CD4-positive, alpha-beta T cell treated with Interferon gamma for 1 hour (primary cell): ENCODE measurements around the gene TAC3.
"Not testable (repeated sequence)": the region's sequence is repeated elsewhere in the genome, so short reads cannot be mapped to it uniquely, and the experiment has no call there.

Experiments used
- DNase-seq: peaks from one replicate; pipeline ENCODE4 v3.0.0-alpha.2; 2020

TAC3 gene

GRCh38 chr12:57016348-57016747, at the start of gene TAC3:
Gene TAC3, minus strand, starts transcription at chr12:57016529. Its CDS starts 732 bp downstream, at chr12:57015797.
- no peak for DNase-seq

GRCh38 chr12:57063991-57064685, 47.8 kb upstream of the TAC3 start:
- peak; percentile 37 for DNase-seq

- DNase-seq = no peak
Measured at GRCh38 chr12:57058454-57058853, 42.1 kb upstream of the TAC3 start.

- DNase-seq = no peak
Measured at GRCh38 chr12:57057067-57057751, 40.9 kb upstream of the TAC3 start.

- peak; percentile 29 for DNase-seq
Measured at GRCh38 chr12:57055824-57056223, 39.5 kb upstream of the TAC3 start.

GRCh38 chr12:57053901-57054300, 37.6 kb upstream of the TAC3 start:
- DNase-seq = not testable (repeated sequence)

- DNase-seq = not testable (repeated sequence)
Measured at GRCh38 chr12:57053146-57053545, 36.8 kb upstream of the TAC3 start.

GRCh38 chr12:57051011-57051410, 34.7 kb upstream of the TAC3 start:
- no peak for DNase-seq

GRCh38 chr12:57049890-57050289, 33.6 kb upstream of the TAC3 start, which contains the start of gene MYO1A:
Gene MYO1A, minus strand, starts transcription at chr12:57050129. Its CDS starts 1,806 bp downstream, at chr12:57048323.
- DNase-seq = no peak

GRCh38 chr12:57049119-57049446, 32.8 kb upstream of the TAC3 start:
- no peak for DNase-seq

- DNase-seq = no peak
Measured at GRCh38 chr12:57048423-57049118, 32.2 kb upstream of the TAC3 start.

- DNase-seq = no peak
Measured at GRCh38 chr12:57047981-57048380, 31.7 kb upstream of the TAC3 start.

- peak; percentile 40 for DNase-seq
Measured at GRCh38 chr12:57046947-57047890, 30.9 kb upstream of the TAC3 start.

GRCh38 chr12:57046086-57046791, 29.9 kb upstream of the TAC3 start:
- no peak for DNase-seq

GRCh38 chr12:57044889-57045288, 28.6 kb upstream of the TAC3 start:
- no peak for DNase-seq

GRCh38 chr12:57044468-57044867, 28.1 kb upstream of the TAC3 start:
- no peak for DNase-seq

GRCh38 chr12:57042695-57043094, 26.4 kb upstream of the TAC3 start:
- no peak for DNase-seq

- no peak for DNase-seq
Measured at GRCh38 chr12:57040750-57041149, 24.4 kb upstream of the TAC3 start.

GRCh38 chr12:57040211-57040610, 23.9 kb upstream of the TAC3 start:
- no peak for DNase-seq

- DNase-seq = no peak
Measured at GRCh38 chr12:57039016-57039798, 22.9 kb upstream of the TAC3 start.

GRCh38 chr12:57037264-57037663, 20.9 kb upstream of the TAC3 start:
- DNase-seq = no peak
